Mononuclear cell (primary cell): Measurements from ENCODE around the gene TRIM62. TPM values are rescaled to one million over a fixed set of nuclear protein-coding genes. Genes with fewer than 3 reads are reported as not detected.

Source experiments
- H3K27me3 ChIP-seq: 2 replicates; pipeline ENCODE4 v1.6.0; 2011; ENCODE audit warnings: low read length, control low read depth; ENCODE audit not compliant: insufficient read depth
- H3K4me1 ChIP-seq: 2 replicates; pipeline ENCODE4 v1.5.1; 2011; ENCODE audit warnings: mild to moderate bottlenecking, low read length, control low read depth; ENCODE audit not compliant: insufficient read depth
- H3K4me3 ChIP-seq: 2 replicates; pipeline ENCODE4 v1.5.1; 2011; ENCODE audit warnings: mild to moderate bottlenecking, low read length, moderate library complexity
- H3K9me3 ChIP-seq: 2 replicates; pipeline ENCODE4 v1.5.1; 2011; ENCODE audit warnings: low read depth, mild to moderate bottlenecking, control low read depth, low read length
- total RNA-seq: library from RNA; depleted of rRNA; stranded (reverse); fragments of >200 nt; gene quantifications from one replicate; pipeline ENCODE4 v1.2.3, GENCODE V29; 2012

TRIM62 gene
- 9.9 TPM for total RNA-seq

DNA sequence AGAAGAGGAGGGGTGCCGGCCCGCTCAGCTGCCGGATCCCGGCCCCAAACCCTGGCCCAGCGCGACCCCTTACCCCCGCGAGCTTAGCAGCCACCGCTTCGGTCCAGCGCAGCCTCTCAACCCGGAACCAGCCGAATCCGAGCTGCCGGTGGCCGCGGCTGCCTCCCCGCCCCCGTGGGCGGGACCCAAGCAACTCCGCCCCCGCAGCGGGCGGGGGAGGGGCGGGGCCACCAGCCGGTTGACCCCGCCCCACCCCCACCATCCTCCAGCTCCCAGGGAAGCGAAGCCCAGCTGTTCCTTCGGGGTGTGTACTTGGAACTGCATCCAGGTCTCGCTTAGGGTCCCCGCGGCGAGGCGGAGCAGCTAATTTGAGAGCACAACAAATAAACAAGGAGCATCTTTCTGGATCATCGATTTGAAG lies at the start of gene TRIM62:
TSS of gene TRIM62 (minus strand) at position 123 of the 421 bp plus-strand sequence. CDS start 611 bp downstream, outside the sequence.
- H3K27me3 ChIP-seq: peaks cover 3% of the 10 kb centered on the region
- H3K4me3 ChIP-seq: peak within 1 kb of the TSS; percentile 54
- H3K4me1 ChIP-seq: peaks cover 15% of the 10 kb centered on the region

DNA sequence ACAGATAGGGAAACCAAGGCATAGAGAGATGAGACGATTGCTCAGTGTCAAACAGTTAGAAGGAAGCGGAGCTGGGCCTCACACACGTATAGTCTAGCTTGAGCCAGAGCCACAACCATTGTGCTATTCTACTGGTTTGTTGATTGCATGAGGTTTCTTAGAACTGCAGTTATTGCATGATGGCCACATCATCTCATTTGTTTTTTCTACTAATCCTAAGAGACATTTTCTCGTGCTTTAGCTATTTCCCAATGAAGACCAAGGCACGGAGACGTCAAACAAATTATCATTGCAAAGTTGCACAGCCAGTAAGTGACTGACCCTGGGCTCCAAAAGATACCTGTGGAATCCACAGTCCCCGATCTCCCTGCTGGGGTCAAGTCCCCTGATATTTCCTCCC lies 49.3 kb upstream of the TRIM62 start:
- H3K9me3 ChIP-seq: no peaks in the 10 kb centered on the region
- no peak overlapping the region for H3K4me3 ChIP-seq
- H3K4me1 ChIP-seq: no peaks in the 10 kb centered on the region
- H3K27me3 ChIP-seq: no peaks in the 10 kb centered on the region

More for the DNA sequence above, at the start of gene TRIM62:
- no peaks in the 10 kb centered on the region for H3K9me3 ChIP-seq

DNA sequence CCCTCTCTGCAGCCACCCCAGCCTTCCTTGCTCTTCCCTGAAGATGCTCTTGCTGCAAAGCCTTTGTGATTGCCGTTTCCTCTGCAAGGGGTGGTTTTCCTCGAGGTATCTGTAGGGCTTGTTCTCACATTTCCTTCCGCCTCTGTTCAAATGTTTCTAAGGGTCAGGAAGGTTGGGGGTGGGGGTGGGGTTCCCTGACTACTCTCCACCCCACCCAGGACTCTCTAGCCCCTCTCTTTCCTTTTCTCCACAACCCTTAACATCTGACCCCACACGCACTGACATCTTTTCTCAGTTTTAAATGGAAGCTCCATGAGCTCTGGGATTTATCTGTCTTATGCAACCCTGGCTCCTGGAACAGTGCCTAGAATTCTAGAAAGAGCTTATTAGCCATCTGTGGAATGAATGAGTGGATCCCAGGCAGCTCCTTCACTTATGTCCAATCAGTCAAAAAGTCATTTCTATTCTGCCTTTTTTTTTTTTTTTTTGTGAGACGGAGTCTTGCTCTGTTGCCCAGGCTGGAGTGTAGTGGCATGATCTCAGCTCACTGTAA lies 47.2 kb upstream of the TRIM62 start:
- H3K4me3 ChIP-seq: no peak overlapping the region
- H3K4me1 ChIP-seq: no peaks in the 10 kb centered on the region
- no peaks in the 10 kb centered on the region for H3K27me3 ChIP-seq
- peaks cover 6% of the 10 kb centered on the region for H3K9me3 ChIP-seq

DNA sequence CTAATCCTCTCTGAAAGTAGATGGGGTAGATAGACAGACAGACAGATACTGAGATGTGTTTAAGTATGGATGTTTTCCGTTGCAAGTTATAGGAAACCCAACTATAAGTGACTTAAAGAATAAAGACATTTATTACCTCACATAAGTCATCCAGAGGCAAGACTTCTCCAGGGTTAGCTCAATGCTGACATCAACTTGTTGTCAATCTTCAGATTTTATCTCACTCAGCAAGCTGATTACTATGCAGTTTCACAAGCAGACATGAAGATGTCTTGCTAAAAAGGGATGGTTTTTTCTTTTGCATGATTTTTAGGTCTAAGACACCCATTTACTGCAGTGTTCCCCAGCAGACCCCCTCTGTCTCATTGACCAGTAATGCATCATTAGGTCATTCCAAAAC lies 43.7 kb upstream of the TRIM62 start:
- Histone ChIP-seq H3K9me3 (peaks cover 6% of the 10 kb centered on the region), H3K27me3 (no peaks in the 10 kb centered on the region), H3K4me1 (no peaks in the 10 kb centered on the region), H3K4me3 (no peak overlapping the region)

DNA sequence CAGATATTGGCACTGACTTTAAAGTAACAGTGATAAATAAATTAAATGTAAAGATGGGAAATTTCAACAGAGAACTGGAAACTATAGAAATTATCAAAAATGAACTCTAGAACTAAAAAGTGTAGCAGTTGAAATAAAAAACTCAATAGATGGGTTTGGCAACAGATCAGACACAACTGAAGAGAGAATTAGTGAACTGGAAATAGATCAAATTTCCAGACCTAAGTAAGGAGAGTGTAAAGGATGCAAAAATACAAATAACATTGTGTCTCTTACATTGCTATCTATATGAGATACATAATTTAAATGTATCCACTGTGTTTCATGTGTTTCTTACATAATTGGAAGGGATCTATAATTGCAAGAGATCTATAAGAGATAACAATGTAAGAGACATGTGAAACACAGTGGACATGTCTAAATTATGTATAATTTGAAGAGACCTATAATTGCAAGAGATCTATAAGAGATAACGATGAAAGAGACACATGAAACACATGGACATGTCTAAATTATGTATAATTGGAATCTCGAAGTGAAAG lies 42.4 kb upstream of the TRIM62 start:
- Histone ChIP-seq H3K27me3 (no peaks in the 10 kb centered on the region), H3K4me3 (no peak overlapping the region), H3K9me3 (peaks cover 6% of the 10 kb centered on the region), H3K4me1 (no peaks in the 10 kb centered on the region)

DNA sequence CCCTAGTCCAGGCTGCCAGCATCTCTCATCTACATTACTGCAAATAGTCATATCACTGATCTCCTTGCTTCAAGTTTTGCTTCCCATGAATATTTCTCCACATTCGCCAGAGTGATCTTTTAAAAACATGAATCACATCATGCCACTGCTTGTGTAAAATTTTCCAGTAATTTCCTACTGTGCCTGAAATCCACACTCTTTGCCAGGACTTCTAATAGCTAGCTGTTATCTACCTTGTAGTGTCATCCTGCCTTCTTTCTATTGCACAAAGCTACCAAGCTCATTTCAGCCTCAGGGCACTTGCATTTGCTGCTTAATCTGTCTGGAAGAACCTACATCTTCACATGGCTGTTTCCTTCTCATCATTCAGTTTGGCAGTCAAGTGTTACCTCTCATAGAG lies 40.5 kb upstream of the TRIM62 start:
- Histone ChIP-seq H3K4me1 (no peaks in the 10 kb centered on the region), H3K9me3 (peaks cover 6% of the 10 kb centered on the region), H3K27me3 (no peaks in the 10 kb centered on the region), H3K4me3 (no peak overlapping the region)

DNA sequence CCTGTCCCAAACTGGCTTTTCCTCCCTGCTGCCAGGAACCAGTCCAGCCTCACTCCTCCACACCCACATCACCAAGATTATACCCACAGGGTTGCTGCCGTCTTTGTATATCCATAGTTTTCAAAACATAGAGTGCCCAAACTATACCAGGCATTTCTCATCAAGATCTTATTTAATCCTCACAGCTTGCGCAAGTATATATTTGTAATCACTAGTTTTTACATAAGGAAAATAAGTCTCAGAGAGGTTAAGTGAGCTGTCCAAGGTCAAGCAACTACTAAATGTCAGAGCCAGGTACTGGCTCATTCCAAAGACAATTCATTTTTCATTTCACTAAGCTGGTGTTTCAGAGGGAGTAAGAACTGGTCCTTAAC lies 39.5 kb upstream of the TRIM62 start:
- H3K27me3 ChIP-seq: no peaks in the 10 kb centered on the region
- no peak overlapping the region for H3K4me3 ChIP-seq
- H3K9me3 ChIP-seq: peaks cover 6% of the 10 kb centered on the region
- H3K4me1 ChIP-seq: no peaks in the 10 kb centered on the region

DNA sequence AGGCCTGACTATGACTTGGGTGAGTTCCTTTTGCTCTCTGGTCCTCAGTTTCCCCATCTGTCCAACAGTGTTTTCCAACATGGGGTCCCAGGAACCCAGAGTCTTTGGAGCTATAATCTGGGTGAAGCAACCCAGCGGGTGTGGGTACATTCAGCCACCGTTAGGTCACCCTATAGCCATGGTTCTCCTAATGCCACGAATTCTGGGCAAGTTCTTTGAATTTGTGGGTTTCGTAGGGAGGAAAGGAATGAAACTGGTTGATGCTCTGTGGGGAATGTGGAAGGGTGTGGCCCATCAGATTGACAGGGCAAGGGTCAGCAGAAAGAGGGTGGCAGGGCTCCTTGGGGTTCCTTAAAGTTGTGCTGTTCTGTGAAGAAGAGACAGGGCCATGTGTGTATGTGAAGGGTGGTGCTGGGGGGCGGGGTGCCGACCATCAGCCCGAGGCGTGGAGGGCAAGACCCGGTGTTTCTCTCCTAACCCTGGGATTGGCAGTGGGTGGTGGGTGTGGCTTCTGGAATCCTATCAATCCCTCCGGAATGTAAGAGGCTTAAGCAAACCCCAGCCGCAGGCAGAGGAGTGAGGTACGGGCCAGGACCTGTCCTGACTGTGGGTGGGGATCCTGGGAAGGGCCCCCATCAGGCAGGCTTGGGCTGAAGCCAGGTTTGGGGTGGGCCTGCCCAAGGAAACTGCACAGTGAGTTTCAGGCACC lies 39.0 kb upstream of the TRIM62 start:
- no peak overlapping the region for H3K4me3 ChIP-seq
- no peaks in the 10 kb centered on the region for H3K27me3 ChIP-seq
- H3K4me1 ChIP-seq: no peaks in the 10 kb centered on the region
- peaks cover 6% of the 10 kb centered on the region for H3K9me3 ChIP-seq

DNA sequence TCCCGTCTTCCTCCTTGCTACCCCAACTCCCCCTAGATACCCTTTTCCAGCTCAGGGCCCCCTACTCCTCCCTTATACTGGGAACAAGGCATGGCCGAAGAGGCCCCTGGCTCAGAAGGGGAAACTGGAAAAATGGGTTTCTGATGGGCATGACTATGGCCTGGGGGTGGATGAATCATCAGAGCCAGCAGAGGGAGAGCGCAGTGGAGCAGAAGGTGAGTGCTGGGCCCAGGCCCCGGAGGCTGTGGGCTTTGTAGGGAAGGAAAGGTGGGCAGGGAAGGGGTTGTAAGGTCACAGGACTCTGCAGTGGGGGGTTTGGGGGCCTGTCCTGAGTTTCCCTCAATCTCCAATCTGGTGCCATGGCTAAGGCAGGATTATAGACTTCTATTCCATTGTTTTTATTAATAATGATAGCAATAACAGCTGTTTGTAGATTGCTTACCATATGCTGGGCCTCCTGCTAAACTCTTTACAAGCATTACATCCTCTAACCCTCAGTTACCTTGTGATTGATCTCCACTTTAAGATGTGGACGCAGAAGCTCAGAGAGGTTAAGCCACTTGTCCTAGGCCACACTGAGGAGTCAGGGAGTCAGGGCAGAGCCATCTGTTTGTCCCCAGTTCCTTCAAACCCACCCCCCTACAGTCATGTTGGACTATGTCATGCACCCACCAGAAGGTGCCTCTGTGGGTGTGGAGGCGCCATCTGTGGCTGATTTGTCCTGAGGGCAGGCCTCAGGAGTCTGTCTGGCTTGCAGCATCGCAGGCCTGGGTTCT lies 38.2 kb upstream of the TRIM62 start:
- peaks cover 6% of the 10 kb centered on the region for H3K9me3 ChIP-seq

DNA sequence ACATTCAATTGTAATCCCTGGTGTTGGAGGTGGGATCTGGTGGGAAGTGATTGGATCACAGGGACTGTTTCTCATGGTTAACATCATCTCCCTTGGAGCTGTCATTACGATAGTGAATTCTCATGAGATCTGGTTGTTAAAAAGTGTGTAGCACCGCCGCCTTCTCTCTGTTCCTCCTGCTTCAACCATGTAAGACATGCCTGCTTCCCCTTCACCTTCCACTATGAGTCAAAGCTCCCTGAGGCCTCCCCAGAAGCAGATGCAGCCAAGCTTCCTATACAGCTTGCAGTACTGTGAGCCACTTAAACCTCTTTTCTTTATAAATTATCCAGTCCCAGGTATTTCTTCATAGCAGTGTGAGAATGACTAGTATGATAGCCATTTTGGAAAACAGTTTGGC lies 30.1 kb upstream of the TRIM62 start:
- H3K4me3 ChIP-seq: no peak overlapping the region
- H3K4me1 ChIP-seq: no peaks in the 10 kb centered on the region
- H3K27me3 ChIP-seq: no peaks in the 10 kb centered on the region
- no peaks in the 10 kb centered on the region for H3K9me3 ChIP-seq

More for the DNA sequence above, 38.2 kb upstream of the TRIM62 start:
- Histone ChIP-seq H3K4me3 (no peak overlapping the region), H3K27me3 (no peaks in the 10 kb centered on the region), H3K4me1 (no peaks in the 10 kb centered on the region)

DNA sequence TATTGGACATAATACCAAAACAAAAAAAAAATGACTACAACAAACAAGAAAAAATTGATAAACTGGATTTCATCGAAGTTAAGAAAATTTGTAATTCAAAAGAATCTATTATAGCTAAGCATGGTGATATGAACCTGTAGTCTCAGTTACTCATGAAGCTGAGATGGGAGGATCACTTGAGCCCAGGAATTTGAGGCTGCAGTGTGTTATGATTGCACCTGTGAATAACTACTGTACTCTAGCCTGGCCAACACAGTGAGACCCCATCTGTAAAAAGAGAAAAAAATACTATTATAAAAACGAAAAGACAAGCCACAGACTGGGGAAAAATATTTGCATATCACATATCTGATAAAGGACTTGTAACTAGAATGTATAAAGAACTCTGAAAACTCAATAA lies 24.5 kb upstream of the TRIM62 start:
- Histone ChIP-seq H3K9me3 (no peaks in the 10 kb centered on the region), H3K27me3 (peaks cover 9% of the 10 kb centered on the region), H3K4me1 (no peaks in the 10 kb centered on the region), H3K4me3 (no peak overlapping the region)

DNA sequence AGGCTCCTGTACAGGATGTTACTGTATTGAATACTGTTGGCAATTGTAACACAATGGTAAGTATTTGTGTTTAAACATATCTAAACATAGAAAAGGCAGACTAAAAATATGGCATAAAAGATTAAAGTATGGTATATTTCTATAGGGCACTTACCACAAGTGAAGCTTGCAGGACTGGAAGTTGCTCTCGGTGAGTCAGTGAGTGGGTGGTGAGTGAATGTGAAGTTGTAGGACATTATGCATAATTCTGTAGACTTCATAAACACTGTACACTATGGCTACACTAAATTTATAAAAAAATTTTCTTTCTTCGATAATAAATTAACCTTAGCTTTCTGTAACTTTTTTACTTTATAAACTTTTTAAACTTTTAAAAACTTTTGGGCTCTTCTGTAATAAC lies 13.7 kb upstream of the TRIM62 start:
- Histone ChIP-seq H3K27me3 (peaks cover 21% of the 10 kb centered on the region), H3K4me1 (no peaks in the 10 kb centered on the region), H3K4me3 (no peak overlapping the region), H3K9me3 (no peaks in the 10 kb centered on the region)

DNA sequence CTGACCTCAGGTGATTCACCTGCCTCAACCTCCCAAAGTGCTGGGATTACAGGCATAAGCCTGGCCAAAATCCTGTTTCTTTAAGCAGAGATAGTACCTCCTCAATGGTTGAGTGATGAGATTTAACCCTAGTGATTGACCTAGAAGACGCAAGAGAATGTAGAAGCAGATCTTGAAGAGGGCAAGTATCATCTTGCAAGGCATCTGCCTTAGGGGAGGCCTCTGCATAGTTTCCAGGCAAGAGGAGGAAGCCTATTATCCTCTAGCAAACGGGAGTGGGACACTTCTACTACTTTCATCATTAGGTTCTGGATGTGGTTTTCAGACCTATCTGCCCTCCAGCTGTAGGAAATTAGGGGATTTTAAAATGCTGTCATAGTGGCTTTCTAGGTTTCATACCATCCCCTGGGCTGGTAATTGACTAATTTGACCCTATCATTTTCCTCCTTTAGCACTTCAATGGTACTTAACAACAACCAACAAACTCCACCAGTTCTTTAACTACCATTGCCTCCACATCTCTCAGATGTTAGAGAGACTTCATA lies 10.0 kb upstream of the TRIM62 start:
- Histone ChIP-seq H3K9me3 (no peaks in the 10 kb centered on the region), H3K4me3 (no peak overlapping the region), H3K27me3 (peaks cover 8% of the 10 kb centered on the region), H3K4me1 (no peaks in the 10 kb centered on the region)

DNA sequence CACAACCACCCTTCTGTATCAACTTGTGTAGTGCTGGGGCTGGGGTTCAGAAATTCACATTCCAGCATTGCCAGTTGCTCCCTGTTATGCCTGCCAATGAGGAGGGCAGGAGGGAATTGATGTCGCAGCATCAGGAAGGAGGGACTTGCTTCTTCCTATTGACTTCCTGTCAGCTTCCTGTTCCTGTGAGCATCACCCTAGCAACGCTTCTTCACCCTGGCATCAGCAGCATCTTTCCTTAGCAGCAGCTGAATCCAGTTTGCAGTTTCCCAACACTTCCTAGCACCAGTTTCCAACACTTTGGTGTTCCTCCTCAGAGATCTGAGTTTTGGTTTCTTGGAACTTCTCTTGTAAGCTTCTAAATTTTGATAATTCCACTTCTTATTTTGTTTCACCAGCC lies 8.9 kb upstream of the TRIM62 start:
- Histone ChIP-seq H3K4me1 (no peaks in the 10 kb centered on the region), H3K4me3 (no peak overlapping the region), H3K9me3 (no peaks in the 10 kb centered on the region), H3K27me3 (peaks cover 8% of the 10 kb centered on the region)
